ENCODE data around the gene KCNF1.

Gene KCNF1

DNA sequence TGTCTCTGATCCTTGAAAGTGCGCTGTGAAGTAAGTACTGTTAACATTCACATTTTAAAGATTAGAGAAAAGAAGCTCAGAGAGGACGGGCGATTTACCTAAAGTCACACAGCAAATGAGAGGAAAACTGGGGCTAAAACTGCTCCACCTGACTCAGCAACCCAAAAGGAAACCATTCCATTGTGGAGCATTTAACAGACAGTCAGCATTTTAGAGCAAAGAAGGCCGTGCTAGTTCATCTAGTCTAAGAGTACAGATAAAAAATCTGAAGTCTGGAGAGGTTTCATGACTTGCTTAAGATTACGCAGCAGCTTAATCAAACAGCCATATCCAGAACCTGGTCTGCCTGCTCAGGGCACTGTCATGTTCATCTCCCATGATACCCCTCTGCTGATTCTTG, 19.9 kb upstream of the KCNF1 start:
- TF ChIP-seq, protein P1, sequence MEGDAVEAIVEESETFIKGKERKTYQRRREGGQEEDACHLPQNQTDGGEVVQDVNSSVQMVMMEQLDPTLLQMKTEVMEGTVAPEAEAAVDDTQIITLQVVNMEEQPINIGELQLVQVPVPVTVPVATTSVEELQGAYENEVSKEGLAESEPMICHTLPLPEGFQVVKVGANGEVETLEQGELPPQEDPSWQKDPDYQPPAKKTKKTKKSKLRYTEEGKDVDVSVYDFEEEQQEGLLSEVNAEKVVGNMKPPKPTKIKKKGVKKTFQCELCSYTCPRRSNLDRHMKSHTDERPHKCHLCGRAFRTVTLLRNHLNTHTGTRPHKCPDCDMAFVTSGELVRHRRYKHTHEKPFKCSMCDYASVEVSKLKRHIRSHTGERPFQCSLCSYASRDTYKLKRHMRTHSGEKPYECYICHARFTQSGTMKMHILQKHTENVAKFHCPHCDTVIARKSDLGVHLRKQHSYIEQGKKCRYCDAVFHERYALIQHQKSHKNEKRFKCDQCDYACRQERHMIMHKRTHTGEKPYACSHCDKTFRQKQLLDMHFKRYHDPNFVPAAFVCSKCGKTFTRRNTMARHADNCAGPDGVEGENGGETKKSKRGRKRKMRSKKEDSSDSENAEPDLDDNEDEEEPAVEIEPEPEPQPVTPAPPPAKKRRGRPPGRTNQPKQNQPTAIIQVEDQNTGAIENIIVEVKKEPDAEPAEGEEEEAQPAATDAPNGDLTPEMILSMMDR (IDR thresholded peaks at IDR 0.05; ENCODE audit: borderline replicate concordance, control extremely low read depth, extremely low read depth, insufficient read depth, missing control alignments): no peak
- no peak for DNase-seq (ENCODE audit: low spot score)
- in situ Hi-C loops (cut with MboI; ENCODE audit: low sequenced_read_pairs, unreplicated experiment): no loop called here

DNA sequence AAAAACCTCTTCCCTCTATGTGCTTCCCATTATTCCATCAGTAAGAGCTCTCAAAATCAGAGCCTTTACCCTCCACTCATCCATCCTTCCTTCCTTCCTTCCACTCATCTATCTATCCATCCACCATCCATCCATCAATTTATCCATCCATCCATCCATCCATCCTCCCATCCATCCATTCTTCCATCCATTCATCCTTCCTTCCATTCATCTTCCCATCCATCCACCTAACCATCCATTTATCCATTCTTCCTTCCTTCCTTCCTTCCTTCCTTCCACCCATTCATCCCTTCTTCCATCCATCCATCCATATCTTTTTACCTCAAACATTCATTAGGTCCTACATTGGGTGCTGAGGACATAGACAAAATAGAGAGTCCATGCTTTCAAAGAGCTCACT, 19.4 kb upstream of the KCNF1 start:
- in situ Hi-C loops (cut with MboI; ENCODE audit: low sequenced_read_pairs, unreplicated experiment): no loop called here
- TF ChIP-seq, protein P1 (IDR thresholded peaks at IDR 0.05; ENCODE audit: borderline replicate concordance, control extremely low read depth, extremely low read depth, insufficient read depth, missing control alignments): no peak
- DNase-seq (ENCODE audit: low spot score): no peak

DNA sequence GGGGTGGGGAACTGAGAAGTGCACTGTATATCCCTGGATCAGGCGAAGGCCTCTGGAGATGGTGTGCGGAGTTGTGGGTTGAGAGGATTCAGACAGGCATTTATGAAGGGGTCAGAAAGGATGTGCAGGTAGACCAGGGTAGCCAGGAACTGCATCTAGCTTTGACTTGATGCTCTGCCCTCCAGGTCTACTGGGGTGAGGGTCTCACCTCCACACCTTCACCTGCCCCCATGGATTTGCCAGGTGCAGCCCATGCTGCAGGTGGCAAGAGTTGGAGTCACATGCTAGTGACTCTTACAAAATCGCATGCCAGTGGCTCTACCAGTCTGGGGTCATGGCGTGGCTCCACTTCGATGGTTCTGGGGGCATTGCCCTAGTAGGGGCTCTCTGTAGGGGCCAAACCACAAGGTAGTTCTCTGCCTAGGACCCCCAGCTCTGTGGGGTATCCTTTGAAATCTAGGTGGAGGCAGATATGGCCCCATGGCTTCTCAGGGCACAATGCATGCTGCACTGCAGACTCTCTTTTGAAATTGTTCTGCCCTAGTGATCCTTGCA, 18.9 kb upstream of the KCNF1 start:
- no peak for DNase-seq (ENCODE audit: low spot score)
- TF ChIP-seq, protein P1 (IDR thresholded peaks at IDR 0.05; ENCODE audit: borderline replicate concordance, control extremely low read depth, extremely low read depth, insufficient read depth, missing control alignments): no peak
- in situ Hi-C loops (cut with MboI; ENCODE audit: low sequenced_read_pairs, unreplicated experiment): no loop called here

DNA sequence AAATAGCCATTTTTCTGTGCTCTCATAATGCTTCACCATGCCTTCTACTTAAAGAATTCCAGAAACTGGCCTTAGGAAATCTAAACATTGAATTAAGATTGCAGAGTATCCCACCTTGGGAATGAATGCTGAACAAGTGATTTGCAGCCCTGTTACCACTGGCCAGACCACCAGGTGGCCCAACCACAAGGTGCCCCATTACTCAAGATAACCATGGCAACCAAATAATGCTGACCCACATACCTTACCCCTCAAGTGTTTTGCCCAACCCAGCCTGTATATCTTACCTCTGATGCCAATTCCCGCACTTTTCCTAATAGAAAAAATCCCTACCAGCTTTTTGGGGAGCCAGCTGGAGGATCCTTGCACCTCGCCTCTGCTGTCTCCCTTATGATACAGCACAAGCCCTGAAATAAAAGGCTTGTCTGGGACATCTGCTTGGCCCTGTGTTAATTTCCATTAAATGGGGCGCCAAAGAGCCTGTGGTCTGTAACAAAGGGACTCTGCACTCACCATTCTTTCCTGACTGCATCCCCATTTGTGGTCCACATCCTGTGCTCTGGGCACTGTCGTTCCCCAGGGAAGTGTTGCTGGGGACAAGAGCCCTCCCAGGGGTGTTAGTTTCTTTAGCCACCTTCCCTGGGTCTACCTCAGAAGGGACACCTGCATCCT, 17.3 kb upstream of the KCNF1 start:
- in situ Hi-C loops (cut with MboI; ENCODE audit: low sequenced_read_pairs, unreplicated experiment): no loop called here
- DNase-seq (ENCODE audit: low spot score): no peak
- TF ChIP-seq, protein P1 (IDR thresholded peaks at IDR 0.05; ENCODE audit: borderline replicate concordance, control extremely low read depth, extremely low read depth, insufficient read depth, missing control alignments): no peak

DNA sequence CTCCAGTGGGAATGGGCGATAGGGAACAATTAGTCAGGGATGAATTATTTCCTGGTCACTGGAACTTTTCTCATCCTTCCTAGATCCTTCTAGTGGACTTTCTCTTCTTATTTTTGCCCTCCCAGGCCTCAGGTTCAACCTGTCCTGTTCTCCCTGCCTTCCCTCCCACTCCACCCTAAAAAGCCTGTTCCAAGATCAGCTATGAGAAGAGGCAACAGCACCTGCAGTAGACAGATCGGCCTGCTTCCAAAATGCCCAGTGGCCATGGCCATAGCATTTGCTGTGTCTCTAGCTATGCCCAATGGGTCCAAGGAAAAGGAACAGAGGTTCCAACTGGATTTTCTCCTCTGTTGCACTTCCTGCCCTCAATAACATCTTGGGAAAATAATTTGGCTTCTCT, 16.5 kb upstream of the KCNF1 start:
- TF ChIP-seq, protein P1 (IDR thresholded peaks at IDR 0.05; ENCODE audit: borderline replicate concordance, control extremely low read depth, extremely low read depth, insufficient read depth, missing control alignments): no peak
- in situ Hi-C loops (cut with MboI; ENCODE audit: low sequenced_read_pairs, unreplicated experiment): no loop called here
- no peak for DNase-seq (ENCODE audit: low spot score)

DNA sequence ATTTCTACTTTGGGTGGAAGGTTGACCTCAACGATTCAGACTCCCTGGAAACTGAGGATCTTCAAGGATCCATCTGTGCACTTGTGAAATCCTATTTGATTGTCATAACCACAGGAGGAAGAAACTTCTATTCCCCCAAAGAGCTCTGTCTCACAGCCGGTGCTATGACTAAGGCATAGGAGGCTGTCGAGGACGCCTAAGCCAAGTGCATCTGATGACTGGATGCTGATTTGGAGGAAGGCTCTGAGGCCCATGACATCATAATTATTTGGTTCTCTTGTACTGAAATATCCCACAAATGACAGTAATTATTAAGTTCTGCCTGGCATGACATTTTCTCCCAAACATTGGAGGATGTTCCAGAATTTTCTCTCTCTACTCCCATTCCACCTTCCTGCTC, 13.8 kb upstream of the KCNF1 start:
- DNase-seq (ENCODE audit: low spot score): no peak
- in situ Hi-C loops (cut with MboI; ENCODE audit: low sequenced_read_pairs, unreplicated experiment): no loop called here
- TF ChIP-seq, protein P1 (IDR thresholded peaks at IDR 0.05; ENCODE audit: borderline replicate concordance, control extremely low read depth, extremely low read depth, insufficient read depth, missing control alignments): no peak

Data from GM13976 (cell line).